IMR-90 (cell line): Measurements from ENCODE around the gene SSH2. TPM values are rescaled to one million over a fixed set of nuclear protein-coding genes. Genes with fewer than 3 reads are reported as not detected.

ENCODE experiments used
- ATAC-seq: fragments of 200-7000 bp; cut with Tn5 transposase; 2 replicates; pipeline ENCODE4 v1.9.1; 2020; ENCODE audit warnings: low read depth, mild to moderate bottlenecking, moderate library complexity
- BruUV-seq: library from RNA; stranded (reverse); fragments of 400-500 nt; replicated peaks from 2 replicates; lab custom pipeline; 2021; lab: Mats Ljungman, UMichigan
- CTCF ChIA-PET: fragments of 300-600 bp; formaldehyde crosslinking; extraction: SDS; loops from one replicate; lab custom pipeline; 2021; ENCODE audit warnings: antibody characterized with exemption; lab: Yijun Ruan, JAX
- POLR2A ChIA-PET: fragments of 300-600 bp; sonication (Branson Sonifier 250); formaldehyde crosslinking; loops from one replicate; lab custom pipeline; 2022; ENCODE audit warnings: antibody characterized with exemption; ENCODE audit not compliant: unreplicated experiment; lab: Charles Lee
- DNase-seq: peaks from one replicate; pipeline ENCODE4 v3.0.0; 2013
- H2AFZ ChIP-seq: replicated peaks from 2 replicates; pipeline ENCODE3; 2013; ENCODE audit warnings: low read length, mild to moderate bottlenecking; ENCODE audit not compliant: poor library complexity
- H2AK5ac ChIP-seq: 2 replicates; pipeline ENCODE4 v1.6.1; 2013; ENCODE audit warnings: low read depth, low read length, inconsistent platforms
- H2AK9ac ChIP-seq: replicated peaks from 2 replicates; pipeline ENCODE3; 2013; ENCODE audit warnings: mild to moderate bottlenecking, low read depth, low read length, moderate library complexity; ENCODE audit not compliant: poor library complexity
- H2BK120ac ChIP-seq: 2 replicates; pipeline ENCODE4 v1.6.1; 2013; ENCODE audit warnings: low read depth, low read length, inconsistent platforms
- H2BK15ac ChIP-seq: 3 replicates; pipeline ENCODE4 v1.6.1; 2013; ENCODE audit warnings: low read depth, low read length, inconsistent platforms
- H2BK20ac ChIP-seq: 2 replicates; pipeline ENCODE4 v1.6.1; 2013; ENCODE audit warnings: low read depth, mild to moderate bottlenecking, inconsistent platforms, low read length, moderate library complexity
- H2BK5ac ChIP-seq: 2 replicates; pipeline ENCODE4 v1.6.1; 2013; ENCODE audit warnings: mild to moderate bottlenecking, low read depth, low read length, inconsistent platforms; ENCODE audit not compliant: poor library complexity, severe bottlenecking
- H3K14ac ChIP-seq: replicated peaks from 2 replicates; pipeline ENCODE4 v1.6.1; 2013; ENCODE audit warnings: low read depth, low read length, inconsistent platforms
- H3K18ac ChIP-seq: 2 replicates; pipeline ENCODE4 v1.6.1; 2013; ENCODE audit warnings: low read depth, low read length, control low read depth
- H3K23ac ChIP-seq: 2 replicates; pipeline ENCODE4 v1.6.1; 2013; ENCODE audit warnings: low read depth, low read length, inconsistent platforms
- H3K27ac ChIP-seq: 2 replicates; pipeline ENCODE4 v1.5.1; 2013; ENCODE audit warnings: mild to moderate bottlenecking, control low read depth, low read length; ENCODE audit not compliant: insufficient read depth
- H3K27me3 ChIP-seq: 2 replicates; pipeline ENCODE4 v1.6.1; 2013; ENCODE audit warnings: low read length; ENCODE audit not compliant: control insufficient read depth, insufficient read depth
- H3K36me3 ChIP-seq: 2 replicates; pipeline ENCODE4 v1.6.1; 2013; ENCODE audit warnings: low read length, mixed read lengths; ENCODE audit not compliant: control insufficient read depth, insufficient read depth
- H3K4ac ChIP-seq: 2 replicates; pipeline ENCODE4 v1.6.1; 2013; ENCODE audit warnings: low read depth, low read length, inconsistent platforms
- H3K4me1 ChIP-seq: 2 replicates; pipeline ENCODE4 v1.6.1; 2013; ENCODE audit warnings: low read length, mixed read lengths; ENCODE audit not compliant: control insufficient read depth, insufficient read depth
- H3K4me2 ChIP-seq: 2 replicates; pipeline ENCODE4 v1.6.1; 2013; ENCODE audit warnings: low read depth, mild to moderate bottlenecking, control low read depth, low read length, moderate library complexity
- H3K4me3 ChIP-seq: 2 replicates; pipeline ENCODE4 v1.5.1; 2013; ENCODE audit warnings: low read depth, mild to moderate bottlenecking, control low read depth, low read length, moderate library complexity; ENCODE audit not compliant: insufficient read depth
- H3K56ac ChIP-seq: 2 replicates; pipeline ENCODE4 v1.6.1; 2013; ENCODE audit warnings: low read length, inconsistent platforms; ENCODE audit not compliant: insufficient read depth; ENCODE audit errors: extremely low read depth
- H3K79me1 ChIP-seq, 2 experiments: 2 replicates each; pipeline ENCODE4 v1.6.1; 2013; ENCODE audit warnings: low read length in 2 of 2, inconsistent platforms in 1 of 2, low read depth in 1 of 2
- H3K9ac ChIP-seq: 2 replicates; pipeline ENCODE4 v1.6.1; 2013; ENCODE audit warnings: low read depth, low read length, control low read depth
- H3K9me1 ChIP-seq: 2 replicates; pipeline ENCODE4 v1.6.1; 2013; ENCODE audit warnings: low read length, inconsistent platforms; ENCODE audit not compliant: insufficient read depth
- H3K9me3 ChIP-seq: 2 replicates; pipeline ENCODE4 v1.6.1; 2013; ENCODE audit warnings: low read length; ENCODE audit not compliant: control insufficient read depth, insufficient read depth
- H4K20me1 ChIP-seq: 2 replicates; pipeline ENCODE4 v1.6.1; 2013; ENCODE audit warnings: low read length, inconsistent platforms; ENCODE audit not compliant: insufficient read depth
- H4K5ac ChIP-seq: 2 replicates; pipeline ENCODE4 v1.6.1; 2013; ENCODE audit warnings: mild to moderate bottlenecking, low read depth, low read length, control low read depth
- H4K8ac ChIP-seq, 2 experiments: 2 replicates each; pipeline ENCODE4 v1.6.1; 2013; ENCODE audit warnings: low read depth in 2 of 2, low read length in 2 of 2, control low read depth in 1 of 2, inconsistent platforms in 1 of 2
- H4K91ac ChIP-seq: 2 replicates; pipeline ENCODE4 v1.6.1; 2013; ENCODE audit warnings: low read depth, low read length, inconsistent platforms; ENCODE audit not compliant: insufficient read depth
- CEBPB ChIP-seq: IDR thresholded peaks from 2 replicates; pipeline ENCODE4 v1.6.1; 2012; ENCODE audit warnings: low read depth, low read length, improper control_type of control experiment
- ELK1 ChIP-seq: fragments of 150-350 bp; IDR thresholded peaks from 2 replicates; pipeline ENCODE4 v1.6.1; 2016; ENCODE audit warnings: low read depth, mild to moderate bottlenecking, low read length, moderate library complexity, borderline replicate concordance
- FOS ChIP-seq: fragments of 150-350 bp; IDR thresholded peaks from 2 replicates; pipeline ENCODE4 v1.6.1; 2016; ENCODE audit warnings: low read depth, low read length
- MAFK ChIP-seq: IDR thresholded peaks from 2 replicates; pipeline ENCODE4 v1.6.1; 2012; ENCODE audit warnings: low read depth, low read length, improper control_type of control experiment
- MAZ ChIP-seq: IDR thresholded peaks from 2 replicates; pipeline ENCODE4 v1.6.1; 2012; ENCODE audit warnings: low read depth, mild to moderate bottlenecking, low read length, improper control_type of control experiment, moderate library complexity, borderline replicate concordance
- POLR2A ChIP-seq: IDR thresholded peaks from 2 replicates; pipeline ENCODE4 v1.6.1; 2012; ENCODE audit warnings: mild to moderate bottlenecking, low read depth, low read length
- RAD21 ChIP-seq: IDR thresholded peaks from 2 replicates; pipeline ENCODE4 v1.6.1; 2012; ENCODE audit warnings: low read length, improper control_type of control experiment
- RCOR1 ChIP-seq: IDR thresholded peaks from 2 replicates; pipeline ENCODE4 v1.6.1; 2012; ENCODE audit warnings: mild to moderate bottlenecking, low read length, improper control_type of control experiment; ENCODE audit not compliant: insufficient replicate concordance
- RFX5 ChIP-seq: IDR thresholded peaks from 2 replicates; pipeline ENCODE4 v1.8.0; 2012; ENCODE audit warnings: low read depth, mild to moderate bottlenecking, low read length, moderate library complexity
- WGBS, 2 experiments: methylation state at CpG; one replicate each; pipeline versions ENCODE4 v1.1.5 to v1.1.7; 2013; ENCODE audit warnings: missing lambda C conversion rate in 2 of 2; ENCODE audit not compliant: insufficient read length in 1 of 2; ENCODE audit errors: extremely low coverage in 2 of 2; 5-methylcytosine and 5-hydroxymethylcytosine counted together
- dilution Hi-C: fragments of 300-500 bp; cut with HindIII; formaldehyde crosslinking; loops from one replicate; pipeline ENCODE4 v1.14.3; 2018; ENCODE audit warnings: low sequenced_read_pairs; ENCODE audit not compliant: unreplicated experiment
- in situ Hi-C: fragments of 300-500 bp; cut with MboI; formaldehyde crosslinking; loops from 3 replicates; pipeline ENCODE4 v1.14.3; 2019; ENCODE audit warnings: low sequenced_read_pairs, inconsistent platforms, mixed read lengths
- intact Hi-C: fragments of 100-400 bp; cut with micrococcal nuclease; formaldehyde crosslinking; loops from 2 replicates; pipeline ENCODE4 v1.10.0; 2022
- polyA plus RNA-seq, 3 experiments: library from polyadenylated mRNA; depleted of rRNA; stranded (reverse); fragments of >200 nt; gene quantifications; 2 replicates each; pipeline ENCODE4 v1.2.3, GENCODE V29; 2012; ENCODE audit warnings: low replicate concordance in 1 of 3
- total RNA-seq: library from RNA; depleted of rRNA; stranded (reverse); fragments of >200 nt; gene quantifications from 2 replicates; pipeline ENCODE4 v1.2.3, GENCODE V29; 2012
- TF ChIP-seq, protein P1 (sequence below): fragments of 150-350 bp; IDR thresholded peaks from 2 replicates; pipeline ENCODE4 v1.6.1; 2017; ENCODE audit warnings: mild to moderate bottlenecking, antibody characterized with exemption, low read length, low read depth

The SSH2 gene
- total and polyA plus RNA-seq, 2 of the 4 experiments (the other 2 are of a cell fraction): 9.3 TPM

DNA sequence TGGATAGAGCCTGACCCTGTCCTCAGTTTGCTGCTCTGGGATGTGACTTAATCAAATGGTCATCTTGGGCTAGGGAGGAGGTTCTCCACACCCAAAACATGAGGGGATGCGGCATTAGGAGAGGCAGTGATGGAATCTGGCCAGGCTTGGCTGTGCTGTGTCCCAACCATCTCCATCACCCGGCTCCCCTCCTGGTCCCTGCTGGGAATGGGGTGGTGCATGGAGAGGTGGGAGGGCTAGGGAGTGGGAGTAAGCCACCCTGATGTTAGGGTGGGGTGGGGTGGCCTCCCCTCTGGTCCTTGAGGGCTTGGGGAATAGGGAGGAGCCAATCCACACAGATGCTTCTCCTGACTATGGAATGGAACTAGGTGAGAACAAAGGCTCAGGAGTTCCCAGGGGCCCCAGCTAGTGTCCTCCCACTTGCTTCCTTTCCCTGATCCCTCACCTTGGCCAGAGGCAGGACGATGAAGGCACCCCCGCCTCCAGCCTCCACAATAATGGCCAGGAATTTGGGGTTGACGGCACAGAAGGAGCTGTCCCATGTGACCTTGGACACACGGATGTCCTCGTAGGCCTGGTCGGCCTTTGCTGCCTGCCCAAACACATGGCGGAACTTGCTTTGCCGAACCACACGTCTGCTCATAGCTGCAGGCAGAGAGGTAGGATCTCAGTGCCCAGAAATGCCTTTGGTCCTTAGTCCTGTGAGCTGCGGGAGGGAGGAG, 309.1 kb downstream of the SSH2 start (continued):
- no peak for TF ChIP-seq CEBPB

- H3K9ac ChIP-seq: no peak overlapping the region
- peaks cover 15% of the 10 kb centered on the region for H3K4me1 ChIP-seq
- H3K4ac ChIP-seq: peak overlapping the region; percentile 46; the same call in 1 of the 2 replicates
- no peak overlapping the region for H3K23ac ChIP-seq
- WGBS, 2 experiments: 80% methylated on average over 1 of the region's 4 CpGs; no CpG with 5 or more reads in 1 of the 2 experiments
- H3K79me1 ChIP-seq: peaks cover 0 to 22% of the 10 kb centered on the region in 2 experiments; a peak in 1 of 4 replicates
- peak overlapping the region; percentile 61 for H2AFZ ChIP-seq
- H3K27me3 ChIP-seq: no peaks in the 10 kb centered on the region; the same call in 1 of the 2 replicates
- no peak overlapping the region for H3K56ac ChIP-seq
- no peak overlapping the region for H2BK20ac ChIP-seq
- no peak overlapping the region for H3K4me3 ChIP-seq
- no peak for TF ChIP-seq MAZ
- TF ChIP-seq MAFK: no peak
- TF ChIP-seq RAD21: no peak
- TF ChIP-seq POLR2A: no peak
- TF ChIP-seq ELK1: no peak
- TF ChIP-seq RCOR1: no peak
- TF ChIP-seq RFX5: no peak
- no peak for TF ChIP-seq FOS
- TF ChIP-seq, protein P1, sequence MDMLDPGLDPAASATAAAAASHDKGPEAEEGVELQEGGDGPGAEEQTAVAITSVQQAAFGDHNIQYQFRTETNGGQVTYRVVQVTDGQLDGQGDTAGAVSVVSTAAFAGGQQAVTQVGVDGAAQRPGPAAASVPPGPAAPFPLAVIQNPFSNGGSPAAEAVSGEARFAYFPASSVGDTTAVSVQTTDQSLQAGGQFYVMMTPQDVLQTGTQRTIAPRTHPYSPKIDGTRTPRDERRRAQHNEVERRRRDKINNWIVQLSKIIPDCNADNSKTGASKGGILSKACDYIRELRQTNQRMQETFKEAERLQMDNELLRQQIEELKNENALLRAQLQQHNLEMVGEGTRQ: no peak
- H4K5ac ChIP-seq: no peak overlapping the region
- CTCF ChIA-PET: interaction anchor here (0.6 kb wide), 1 partner anchor 242 kb away, joined by 6 read pairs; no protein-coding TSS in a partner anchor
- H4K8ac ChIP-seq: 0 out of 4 replicates have a peak overlapping the region, but pooled peaks of 1 of the 2 experiments have one; percentile 26
- peak; percentile 47 for DNase-seq
- H3K14ac ChIP-seq: peak overlapping the region; percentile 58; the same call in 1 of the 2 replicates
- POLR2A ChIA-PET: no interaction called here
- H3K18ac ChIP-seq: no peak overlapping the region
- peaks cover 9% of the 10 kb centered on the region; the same call in 1 of the 2 replicates for H4K20me1 ChIP-seq
- peak overlapping the region; percentile 83 for H2AK9ac ChIP-seq
- no peak overlapping the region for H2BK15ac ChIP-seq
- no TSS peak for BruUV-seq
- no peaks in the 10 kb centered on the region for H3K9me3 ChIP-seq
- dilution Hi-C loops: no loop called here
- in situ Hi-C loops: no loop called here
- intact Hi-C loops: no loop called here
- no peak overlapping the region for H2BK5ac ChIP-seq
- H3K36me3 ChIP-seq: no peaks in the 10 kb centered on the region; the same call in 1 of the 2 replicates
- peak overlapping the region; percentile 4; the same call in 1 of the 2 replicates for H2AK5ac ChIP-seq
- H3K27ac ChIP-seq: no peak overlapping the region
- no peak overlapping the region for H3K4me2 ChIP-seq
- no peak for ATAC-seq
- H3K9me1 ChIP-seq: peaks cover 22% of the 10 kb centered on the region
- H4K91ac ChIP-seq: no peak overlapping the region
- peak overlapping the region; percentile 24; the same call in 1 of the 2 replicates for H2BK120ac ChIP-seq
These were observed 309.8 kb downstream of the SSH2 start for GRCh38 chr17:29620271-29620670.
